ENCODE data around the gene AKAP7.
"Not testable (repeated sequence)": the region's sequence is repeated elsewhere in the genome, so short reads cannot be mapped to it uniquely, and the experiment has no call there.

AKAP7 gene

DNA sequence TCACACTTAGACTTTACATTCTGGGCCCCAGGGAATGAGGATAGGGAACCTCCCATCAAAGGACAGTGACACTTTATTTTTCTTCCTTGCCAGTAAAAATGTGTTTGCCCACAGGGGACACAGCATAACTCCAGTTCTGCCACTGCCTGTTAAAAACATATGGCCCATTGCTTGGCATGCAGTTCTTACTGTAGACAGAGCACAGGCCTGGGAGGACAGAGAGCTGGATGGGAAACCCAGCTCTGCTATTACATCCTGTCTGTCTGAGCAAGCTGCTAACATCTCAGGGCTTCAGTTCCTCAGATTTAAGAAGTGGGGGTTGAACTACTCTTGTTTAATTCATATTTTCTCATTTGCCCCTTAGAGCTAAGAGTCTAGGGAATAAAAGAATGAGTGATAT, 120.2 kb downstream of the AKAP7 start:
- DNase-seq (ENCODE audit: low read depth in 2 of 2): no peak

DNA sequence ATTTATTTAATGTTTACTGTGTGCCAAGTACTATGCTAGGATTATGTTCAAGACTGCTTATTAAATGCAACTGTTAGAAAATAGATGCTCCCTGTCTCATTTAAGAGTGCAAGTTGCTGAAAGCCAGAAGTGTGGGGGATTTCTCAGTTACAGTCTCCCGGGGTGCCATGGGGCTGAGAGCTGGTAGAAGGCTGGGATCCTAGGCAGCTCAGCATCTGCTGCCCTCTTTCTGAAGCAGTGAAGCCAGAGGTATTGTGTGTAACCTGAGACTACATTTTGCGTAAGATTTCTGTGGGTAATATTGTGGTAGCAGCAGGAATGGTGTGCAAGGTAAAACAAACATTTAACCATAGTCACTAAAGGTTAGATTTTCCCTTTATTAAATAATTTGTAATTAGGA, 120.6 kb downstream of the AKAP7 start:
- no peak for DNase-seq (ENCODE audit: low read depth in 2 of 2)

GRCh38 chr6:131257104-131257503, 121.8 kb downstream of the AKAP7 start:
- no peak for DNase-seq (ENCODE audit: low read depth in 2 of 2)

GRCh38 chr6:131258010-131258652, 122.9 kb downstream of the AKAP7 start:
- no peak for DNase-seq (ENCODE audit: low read depth in 2 of 2)

- DNase-seq (ENCODE audit: low read depth in 2 of 2): no peak
Observed at GRCh38 chr6:131258816-131259476, 123.7 kb downstream of the AKAP7 start.

DNA sequence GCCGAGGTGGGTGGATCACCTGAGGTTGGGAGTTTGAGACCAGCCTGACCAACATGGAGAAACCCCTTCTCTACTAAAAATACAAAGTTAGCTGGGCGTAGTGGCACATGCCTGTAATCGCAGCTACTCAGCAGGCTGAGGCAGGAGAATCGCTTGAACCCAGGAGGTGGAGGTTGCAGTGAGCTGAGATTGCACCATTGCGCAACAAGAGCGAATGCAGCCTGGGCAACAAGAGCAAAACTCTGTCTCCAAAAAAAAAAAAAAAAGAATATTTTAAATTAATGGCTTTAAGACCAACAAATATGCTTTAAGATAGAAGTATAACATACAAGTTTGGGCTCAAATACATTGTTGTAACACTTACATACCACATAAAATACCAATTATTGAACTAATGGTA, 125.7 kb downstream of the AKAP7 start:
- DNase-seq (ENCODE audit: low read depth in 2 of 2): not testable (repeated sequence)

GRCh38 chr6:131262060-131262459, 126.8 kb downstream of the AKAP7 start:
- no peak for DNase-seq (ENCODE audit: low read depth in 2 of 2)

DNA sequence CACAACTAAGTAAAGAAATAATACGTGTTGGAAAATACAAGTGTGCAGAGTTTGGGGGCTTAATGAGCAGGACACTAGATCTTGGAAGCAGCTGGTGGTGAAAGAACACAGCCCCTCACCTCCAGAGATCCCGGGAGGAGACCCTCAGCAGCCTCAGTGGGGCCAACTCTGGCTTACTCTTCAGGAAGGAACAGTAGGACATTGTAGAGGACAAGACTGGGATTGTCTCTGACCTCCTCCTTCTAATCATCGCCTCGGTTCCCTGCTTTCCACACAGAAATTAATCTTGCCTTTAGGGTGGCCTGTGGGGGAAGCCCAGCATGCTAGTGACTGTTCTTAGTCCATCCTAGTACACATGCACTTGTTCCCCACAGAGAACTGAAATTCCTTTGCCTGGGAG, 130.7 kb downstream of the AKAP7 start:
- no peak for DNase-seq (ENCODE audit: low read depth in 2 of 2)

- DNase-seq (ENCODE audit: low read depth in 2 of 2): no peak
Observed at GRCh38 chr6:131268303-131268702, 133.0 kb downstream of the AKAP7 start.

GRCh38 chr6:131269565-131270391, 134.5 kb downstream of the AKAP7 start:
- no peak for DNase-seq (ENCODE audit: low read depth in 2 of 2)

DNA sequence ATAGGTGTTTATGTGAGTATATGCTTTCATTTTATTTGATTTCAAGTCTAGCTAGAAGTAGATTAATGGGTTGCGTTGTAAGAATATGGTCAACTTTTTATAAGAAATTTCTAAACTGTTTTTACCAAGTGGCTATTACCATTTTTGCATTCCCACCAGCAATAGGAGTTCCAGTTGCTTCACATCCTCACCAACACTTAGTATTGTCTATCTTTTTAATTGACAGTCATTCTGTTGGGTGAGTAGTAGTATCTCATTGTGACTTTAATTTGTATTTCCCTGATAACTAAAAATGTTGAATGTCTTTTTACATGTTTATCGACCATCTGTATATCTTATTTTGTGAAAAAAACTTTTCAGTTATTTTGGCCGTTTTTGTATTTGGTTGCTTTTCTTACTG, 135.3 kb downstream of the AKAP7 start:
- no peak for DNase-seq (ENCODE audit: low read depth in 2 of 2)

GRCh38 chr6:131275273-131275672, 140.0 kb downstream of the AKAP7 start:
- no peak for DNase-seq (ENCODE audit: low read depth in 2 of 2)

GRCh38 chr6:131277591-131277990, 142.3 kb downstream of the AKAP7 start:
- no peak for DNase-seq (ENCODE audit: low read depth in 2 of 2)

DNA sequence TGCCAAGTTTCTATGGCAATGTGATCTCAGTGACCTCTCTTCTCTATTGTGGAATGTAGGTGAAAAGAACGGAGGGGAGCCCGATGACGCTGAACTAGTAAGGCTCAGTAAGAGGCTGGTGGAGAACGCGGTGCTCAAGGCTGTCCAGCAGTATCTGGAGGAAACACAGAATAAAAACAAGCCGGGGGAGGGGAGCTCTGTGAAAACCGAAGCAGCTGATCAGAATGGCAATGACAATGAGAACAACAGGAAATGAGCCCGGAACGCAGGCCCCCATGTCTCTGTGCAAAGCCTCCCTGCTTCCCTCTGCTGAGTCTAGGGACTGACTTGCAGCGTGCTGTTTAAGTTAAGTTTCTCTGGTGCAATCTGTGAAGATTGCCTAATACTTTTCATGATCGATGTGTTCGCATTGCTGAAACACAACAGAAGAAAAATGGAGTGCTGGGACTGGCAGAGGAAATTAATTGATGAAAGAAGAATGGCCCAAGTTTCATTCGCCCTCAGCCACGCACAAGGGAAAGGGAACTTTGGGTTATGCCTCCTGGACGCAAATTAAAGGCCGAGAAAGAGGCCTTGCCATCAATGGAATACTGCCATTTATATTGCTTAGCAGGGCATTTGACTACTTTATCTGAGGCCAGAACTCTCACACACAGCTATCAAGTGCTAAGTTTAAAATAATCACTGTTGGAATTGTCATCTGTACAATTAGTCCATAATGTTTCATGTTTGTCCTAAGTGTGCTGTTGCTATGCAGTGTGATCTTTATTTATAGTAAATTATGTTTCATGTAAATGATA, 146.4 kb downstream of the AKAP7 start:
- peak; percentile 8 to 15 for DNase-seq (ENCODE audit: low read depth in 2 of 2)

- DNase-seq (ENCODE audit: low read depth in 2 of 2): no peak
Observed at GRCh38 chr6:131282365-131282764, 147.1 kb downstream of the AKAP7 start.

DNA sequence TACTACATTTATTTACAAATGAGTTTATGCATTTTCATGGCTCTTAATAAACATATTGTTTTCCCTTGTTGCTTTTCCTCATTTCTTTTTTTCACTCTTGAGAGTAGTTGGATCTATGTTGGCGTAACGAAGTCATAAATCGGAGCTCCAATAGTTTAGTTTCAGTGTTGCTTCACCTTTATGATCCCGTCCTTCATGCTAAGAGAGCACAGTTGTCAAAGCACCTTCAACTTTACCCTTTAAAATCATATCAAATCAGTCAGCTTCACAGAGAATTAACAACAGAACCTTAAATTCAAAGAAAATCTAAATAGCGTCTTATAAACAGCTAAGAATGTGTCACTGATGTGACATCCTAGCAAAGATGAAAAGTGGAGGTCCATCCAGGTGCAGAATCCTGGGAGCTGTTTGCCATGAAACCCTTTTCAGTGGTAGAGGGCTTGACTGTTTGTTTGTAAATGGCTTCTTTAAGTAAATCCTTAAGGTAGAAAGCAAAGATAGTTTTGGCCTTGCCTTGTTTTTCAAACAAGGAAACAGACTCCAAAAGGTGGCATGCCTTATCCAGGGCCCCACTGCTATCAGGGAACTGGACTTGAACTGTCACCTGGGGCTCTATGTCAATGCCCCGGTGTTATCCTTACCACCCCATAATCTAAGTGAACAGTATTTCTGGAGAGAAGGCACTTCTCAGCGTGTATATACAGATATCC, 148.4 kb downstream of the AKAP7 start:
- DNase-seq (ENCODE audit: low read depth in 2 of 2): no peak

DNA sequence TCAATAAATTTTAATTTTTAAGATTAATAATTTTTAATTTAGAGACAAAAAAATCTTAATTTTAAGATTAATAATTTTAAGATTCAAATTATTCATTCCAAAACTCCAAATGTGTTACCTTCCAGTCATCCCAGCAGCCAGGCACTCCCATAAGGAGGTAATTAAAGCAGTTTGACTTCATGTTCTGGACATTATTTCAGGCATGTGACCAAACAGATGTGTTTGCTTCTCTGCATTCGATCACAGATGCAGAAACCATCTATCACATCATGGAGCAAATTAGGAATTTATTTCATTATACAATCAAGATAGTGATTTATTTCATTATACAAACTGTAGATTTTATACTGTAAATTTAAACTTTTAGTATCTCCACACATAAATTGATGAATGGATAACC, 150.3 kb downstream of the AKAP7 start:
- DNase-seq (ENCODE audit: low read depth in 2 of 2): no peak

- no peak for DNase-seq (ENCODE audit: low read depth in 2 of 2)
Observed at GRCh38 chr6:131286469-131287040, 151.3 kb downstream of the AKAP7 start.

DNA sequence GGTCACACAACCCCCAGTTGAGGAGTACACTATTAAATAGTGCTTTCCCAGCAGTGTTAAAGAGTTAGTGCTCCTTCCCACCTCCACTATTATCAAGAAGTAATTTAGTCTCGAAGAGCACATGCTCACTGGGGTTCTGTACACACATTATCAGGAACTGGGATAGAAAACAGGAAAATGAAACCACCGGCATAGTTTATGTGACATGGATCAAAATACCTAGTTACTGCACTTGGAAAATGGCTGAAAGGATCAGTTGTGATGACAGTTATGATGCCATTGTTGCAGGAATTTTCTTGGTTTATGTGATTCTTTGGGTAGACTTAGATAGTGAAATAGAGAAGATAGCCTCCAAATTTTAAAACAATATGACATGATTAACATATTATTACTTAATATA, 152.9 kb downstream of the AKAP7 start:
- DNase-seq (ENCODE audit: low read depth in 2 of 2): no peak

GRCh38 chr6:131290955-131291354, 155.7 kb downstream of the AKAP7 start:
- no peak for DNase-seq (ENCODE audit: low read depth in 2 of 2)
